Hepatocyte (in vitro differentiated cells): ENCODE measurements around the gene SH3BP1.

Experiments
- EZH2 ChIP-seq: fragments of 200-600 bp; sonication (generic); IDR thresholded peaks from 2 replicates; pipeline ENCODE4 v1.6.1; 2016; ENCODE audit warnings: antibody characterized with exemption, mild to moderate bottlenecking, borderline replicate concordance
- TF ChIP-seq, protein P1 (sequence below): fragments of 200-600 bp; sonication (generic); IDR thresholded peaks from 2 replicates; pipeline ENCODE4 v1.5.1; 2016; ENCODE audit warnings: antibody characterized with exemption, mild to moderate bottlenecking; ENCODE audit not compliant: poor library complexity

GRCh38 chr22:37601540-37602442 lies 37.7 kb upstream of the SH3BP1 start:
- TF ChIP-seq EZH2, result no peak
- TF ChIP-seq, protein P1, sequence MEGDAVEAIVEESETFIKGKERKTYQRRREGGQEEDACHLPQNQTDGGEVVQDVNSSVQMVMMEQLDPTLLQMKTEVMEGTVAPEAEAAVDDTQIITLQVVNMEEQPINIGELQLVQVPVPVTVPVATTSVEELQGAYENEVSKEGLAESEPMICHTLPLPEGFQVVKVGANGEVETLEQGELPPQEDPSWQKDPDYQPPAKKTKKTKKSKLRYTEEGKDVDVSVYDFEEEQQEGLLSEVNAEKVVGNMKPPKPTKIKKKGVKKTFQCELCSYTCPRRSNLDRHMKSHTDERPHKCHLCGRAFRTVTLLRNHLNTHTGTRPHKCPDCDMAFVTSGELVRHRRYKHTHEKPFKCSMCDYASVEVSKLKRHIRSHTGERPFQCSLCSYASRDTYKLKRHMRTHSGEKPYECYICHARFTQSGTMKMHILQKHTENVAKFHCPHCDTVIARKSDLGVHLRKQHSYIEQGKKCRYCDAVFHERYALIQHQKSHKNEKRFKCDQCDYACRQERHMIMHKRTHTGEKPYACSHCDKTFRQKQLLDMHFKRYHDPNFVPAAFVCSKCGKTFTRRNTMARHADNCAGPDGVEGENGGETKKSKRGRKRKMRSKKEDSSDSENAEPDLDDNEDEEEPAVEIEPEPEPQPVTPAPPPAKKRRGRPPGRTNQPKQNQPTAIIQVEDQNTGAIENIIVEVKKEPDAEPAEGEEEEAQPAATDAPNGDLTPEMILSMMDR, result no peak
